HG03064 (cell line): ENCODE results near the gene TAPBPL.
"Not testable (repeated sequence)": the region's sequence is repeated elsewhere in the genome, so short reads cannot be mapped to it uniquely, and the experiment has no call there.

Experiments
- ATAC-seq: cut with Tn5 transposase; IDR thresholded peaks from one replicate; pipeline ENCODE4 v1.9.1; 2021; ENCODE audit warnings: low read depth; ENCODE audit not compliant: unreplicated experiment

The TAPBPL gene

DNA sequence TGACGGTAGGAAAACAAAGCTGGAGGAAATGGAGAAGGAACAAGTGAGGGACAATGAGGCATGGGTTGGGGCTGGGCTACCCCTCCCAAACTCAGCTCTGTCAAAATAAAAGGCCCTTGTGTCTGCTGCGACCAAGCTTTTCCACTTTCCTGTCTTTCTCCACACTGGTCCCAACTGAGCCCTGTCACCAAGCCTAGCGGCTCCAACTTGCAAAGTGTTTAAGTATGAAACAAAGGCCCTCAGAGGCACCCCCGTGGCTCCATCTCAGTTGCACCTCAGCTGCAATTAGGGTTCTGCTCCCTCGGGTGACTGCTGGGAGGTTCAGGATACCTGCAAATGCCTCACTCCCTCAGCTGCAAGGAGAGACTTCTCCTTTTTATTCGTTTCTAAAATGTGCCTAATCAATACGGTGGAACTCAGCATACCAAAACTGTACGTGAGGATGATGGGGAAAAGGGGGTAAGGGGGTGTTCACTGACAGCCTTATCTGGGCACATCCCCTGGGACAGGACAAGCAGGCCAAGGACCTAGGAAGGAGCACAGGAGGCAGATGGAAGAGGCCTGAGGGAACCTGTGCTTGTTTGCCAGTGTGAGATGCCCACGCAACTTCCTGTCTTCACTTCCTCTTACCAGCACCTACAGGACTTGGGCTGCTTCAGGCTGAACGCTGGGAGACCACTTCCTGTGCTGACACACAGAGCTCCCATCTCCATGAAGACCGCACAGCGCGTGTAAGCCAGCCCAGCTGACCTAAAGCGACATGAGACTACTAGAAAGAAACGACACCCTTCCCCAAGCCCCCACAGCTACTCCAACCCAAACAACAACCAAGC is 9.8 kb downstream of the TAPBPL start:
- ATAC-seq, result peak; percentile 67

- no peak for ATAC-seq
Observed at GRCh38 chr12:6462234-6462995, 10.6 kb downstream of the TAPBPL start.

GRCh38 chr12:6463216-6463615 is 11.4 kb downstream of the TAPBPL start:
- no peak for ATAC-seq

GRCh38 chr12:6463858-6464257 is 12.0 kb downstream of the TAPBPL start:
- no peak for ATAC-seq

DNA sequence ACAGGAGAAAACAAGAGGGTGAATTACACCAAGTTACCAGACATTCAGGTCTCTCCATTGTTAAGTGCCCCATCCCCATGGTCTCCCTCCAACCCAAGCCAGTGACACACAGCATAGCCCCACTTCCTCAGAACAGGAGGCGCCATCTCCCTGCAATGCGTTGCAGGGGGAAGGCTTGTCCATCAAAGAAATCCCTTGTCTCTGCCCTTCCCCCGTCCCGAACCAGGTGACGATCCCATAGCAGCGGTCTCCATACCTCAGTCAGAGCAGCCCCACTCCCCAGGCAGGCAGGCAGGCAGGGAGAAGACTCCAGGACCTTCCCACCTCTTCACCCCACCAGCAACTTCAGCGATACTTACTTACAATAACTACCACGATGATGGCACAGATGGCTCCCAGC is 12.7 kb downstream of the TAPBPL start:
- no peak for ATAC-seq

- no peak for ATAC-seq
Observed at GRCh38 chr12:6465467-6466183, 13.8 kb downstream of the TAPBPL start.

DNA sequence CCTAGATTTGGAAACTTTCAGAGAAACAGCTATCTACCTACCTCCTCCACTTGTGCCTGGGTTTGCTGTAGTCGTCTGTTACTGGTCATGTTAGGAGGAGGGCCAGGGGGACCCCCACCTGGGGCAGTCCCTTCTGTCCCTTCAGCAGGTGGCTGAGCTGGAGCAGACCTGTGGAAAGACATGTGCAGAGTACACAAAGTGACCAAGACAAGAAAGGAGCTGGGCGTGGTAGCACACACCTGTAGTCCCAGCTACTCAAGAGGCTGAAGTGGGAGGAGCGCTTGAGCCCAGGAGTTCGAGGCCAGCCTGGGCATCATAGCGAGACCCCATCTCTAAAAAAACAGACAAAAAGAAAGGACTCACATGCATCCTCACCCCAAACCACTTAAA is 14.3 kb downstream of the TAPBPL start:
- no peak for ATAC-seq

GRCh38 chr12:6466751-6467150 is 14.9 kb downstream of the TAPBPL start:
- ATAC-seq, result not testable (repeated sequence)

- not testable (repeated sequence) for ATAC-seq
Observed at GRCh38 chr12:6467571-6468282, 15.9 kb downstream of the TAPBPL start.

GRCh38 chr12:6468283-6468575 is 16.4 kb downstream of the TAPBPL start:
- ATAC-seq, result no peak

- no peak for ATAC-seq
Observed at GRCh38 chr12:6469092-6469491, 17.2 kb downstream of the TAPBPL start.

GRCh38 chr12:6469609-6470374 is 17.9 kb downstream of the TAPBPL start:
- no peak for ATAC-seq

- peak; percentile 76 for ATAC-seq
Observed at GRCh38 chr12:6470375-6471163, 18.7 kb downstream of the TAPBPL start, which contains the start of gene VAMP1. VAMP1 (minus strand) TSS chr12:6470677; CDS start chr12:6470531, 146 bp downstream.

DNA sequence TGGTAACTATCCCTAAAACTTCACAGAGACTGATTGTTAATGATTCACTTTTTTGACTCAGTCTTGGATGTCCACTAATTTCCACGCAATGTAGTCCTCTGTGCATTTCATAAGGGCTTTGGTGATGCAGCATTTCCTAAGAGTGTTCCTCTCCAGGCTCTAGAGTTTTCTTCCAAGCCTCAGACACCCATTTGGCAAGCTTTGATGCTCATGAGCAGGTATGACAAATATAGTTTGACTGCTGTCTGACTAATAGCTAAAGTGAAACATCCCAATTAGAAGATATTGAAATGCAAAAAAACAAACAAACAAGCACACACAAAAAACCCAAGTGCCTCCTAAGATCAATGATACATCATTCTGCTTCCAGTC is 20.1 kb downstream of the TAPBPL start:
- ATAC-seq, result no peak

GRCh38 chr12:6472491-6472890 is 20.6 kb downstream of the TAPBPL start:
- ATAC-seq, result no peak

DNA sequence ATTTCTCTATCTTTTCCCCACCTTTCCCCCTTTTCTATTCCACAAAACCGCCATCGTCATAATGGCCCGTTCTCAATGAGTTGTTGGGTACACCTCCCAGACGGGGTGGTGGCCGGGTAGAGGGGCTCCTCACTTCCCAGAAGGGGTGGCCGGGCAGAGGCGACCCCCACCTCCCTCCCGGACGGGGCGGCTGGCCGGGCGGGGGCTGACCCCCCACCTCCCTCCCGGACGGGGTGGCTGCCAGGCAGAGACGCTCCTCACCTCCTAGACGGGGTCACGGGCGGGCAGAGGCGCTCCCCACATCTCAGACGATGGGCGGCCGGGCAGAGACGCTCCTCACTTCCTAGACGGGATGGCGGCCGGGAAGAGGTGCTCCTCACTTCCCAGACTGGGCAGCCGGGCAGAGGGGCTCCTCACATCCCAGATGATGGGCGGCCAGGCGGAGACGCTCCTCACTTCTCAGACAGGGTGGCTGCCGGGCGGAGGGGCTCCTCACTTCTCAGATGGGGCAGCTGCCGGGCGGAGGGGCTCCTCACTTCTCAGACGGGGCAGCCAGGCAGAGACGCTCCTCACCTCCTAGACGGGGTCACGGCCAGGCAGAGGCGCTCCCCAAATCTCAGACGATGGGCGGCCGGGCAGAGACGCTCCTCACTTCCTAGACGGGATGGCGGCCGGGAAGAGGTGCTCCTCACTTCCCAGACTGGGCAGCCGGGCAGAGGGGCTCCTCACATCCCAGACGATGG is 23.6 kb downstream of the TAPBPL start:
- not testable (repeated sequence) for ATAC-seq

- ATAC-seq, result no peak
Observed at GRCh38 chr12:6476489-6476888, 24.6 kb downstream of the TAPBPL start.

- ATAC-seq, result not testable (repeated sequence)
Observed at GRCh38 chr12:6477601-6478377, 25.9 kb downstream of the TAPBPL start.
